Stimulated activated CD4-positive, alpha-beta T cell treated with anti-CD3 and anti-CD28 coated beads, Interleukin-1b, Interleukin-23, amount 100 ng/mL, for 48 hours (primary cell): ENCODE measurements around the gene USP12.
"Not testable (repeated sequence)": the region's sequence is repeated elsewhere in the genome, so short reads cannot be mapped to it uniquely, and the experiment has no call there.

ENCODE experiments used
- DNase-seq: peaks from one replicate; pipeline ENCODE4 v3.0.0-alpha.2; 2020

USP12 gene

GRCh38 chr13:27118428-27119054, 53.1 kb downstream of the USP12 start:
- DNase-seq = no peak

GRCh38 chr13:27117952-27118351, 53.7 kb downstream of the USP12 start:
- DNase-seq = no peak

GRCh38 chr13:27117158-27117557, 54.5 kb downstream of the USP12 start:
- DNase-seq = no peak

- no peak for DNase-seq
Measured at GRCh38 chr13:27113436-27113835, 58.2 kb downstream of the USP12 start.

GRCh38 chr13:27112006-27112405, 59.6 kb downstream of the USP12 start:
- no peak for DNase-seq

GRCh38 chr13:27110056-27110746, 61.4 kb downstream of the USP12 start:
- no peak for DNase-seq

GRCh38 chr13:27106144-27106543, 65.5 kb downstream of the USP12 start:
- DNase-seq = no peak

- DNase-seq = no peak
Measured at GRCh38 chr13:27104606-27105005, 67.0 kb downstream of the USP12 start.

GRCh38 chr13:27101847-27102246, 69.8 kb downstream of the USP12 start:
- DNase-seq = no peak

- no peak for DNase-seq
Measured at GRCh38 chr13:27101289-27101688, 70.3 kb downstream of the USP12 start.

GRCh38 chr13:27097691-27098090, 73.9 kb downstream of the USP12 start:
- no peak for DNase-seq

GRCh38 chr13:27091451-27091850, 80.2 kb downstream of the USP12 start:
- DNase-seq = no peak

GRCh38 chr13:27088619-27089018, 83.0 kb downstream of the USP12 start:
- DNase-seq = no peak

- DNase-seq = no peak
Measured at GRCh38 chr13:27086599-27087265, 84.9 kb downstream of the USP12 start.

- no peak for DNase-seq
Measured at GRCh38 chr13:27083183-27083582, 88.4 kb downstream of the USP12 start.

GRCh38 chr13:27081893-27082679, 89.5 kb downstream of the USP12 start:
- no peak for DNase-seq

GRCh38 chr13:27080018-27080948, 91.3 kb downstream of the USP12 start:
- DNase-seq = no peak

GRCh38 chr13:27079421-27079958, 92.1 kb downstream of the USP12 start:
- no peak for DNase-seq

- no peak for DNase-seq
Measured at GRCh38 chr13:27077451-27077850, 94.2 kb downstream of the USP12 start.

- no peak for DNase-seq
Measured at GRCh38 chr13:27076421-27076820, 95.2 kb downstream of the USP12 start.

- DNase-seq = no peak
Measured at GRCh38 chr13:27073186-27073585, 98.4 kb downstream of the USP12 start.

- DNase-seq = not testable (repeated sequence)
Measured at GRCh38 chr13:27066123-27066522, 105.5 kb downstream of the USP12 start.
